Spleen (tissue), 11 donors: ENCODE results near the gene RBM17. TPM values are rescaled to one million over a fixed set of nuclear protein-coding genes. Genes with fewer than 3 reads are reported as not detected.
"Not testable (repeated sequence)": the region's sequence is repeated elsewhere in the genome, so short reads cannot be mapped to it uniquely, and the experiment has no call there.

ENCODE experiments used
- DNase-seq: peaks from one replicate; pipeline ENCODE4 v3.0.0-alpha.2; 2020
- H3K27ac ChIP-seq, 8 donors: fragments of 200-600 bp; sonication (generic) in 7 of 8; 1 replicate in 4 of 8; 2 replicates in 4 of 8; pipeline versions ENCODE4 v1.5.0 to v1.8.0; 2016 to 2021; ENCODE audit warnings: inconsistent platforms in 4 of 8, mild to moderate bottlenecking in 4 of 8, moderate library complexity in 1 of 8
- H3K27me3 ChIP-seq, 7 donors: fragments of 200-600 bp; sonication (generic) in 6 of 7; replicated peaks in 1 of 7; 1 replicate in 4 of 7; 2 replicates in 3 of 7; pipeline versions ENCODE4 v1.5.0 to v1.8.0; 2016 to 2021; ENCODE audit warnings: inconsistent platforms in 3 of 7, mild to moderate bottlenecking in 1 of 7
- H3K36me3 ChIP-seq, 6 donors: fragments of 200-600 bp; sonication (generic) in 5 of 6; 1 replicate in 4 of 6; 2 replicates in 2 of 6; pipeline versions ENCODE4 v1.5.0 to v1.8.0; 2016 to 2021; ENCODE audit warnings: inconsistent platforms in 2 of 6
- H3K4me1 ChIP-seq, 6 donors: fragments of 200-600 bp; sonication (generic) in 5 of 6; 1 replicate in 3 of 6; 2 replicates in 3 of 6; pipeline versions ENCODE4 v1.5.0 to v1.8.0; 2016 to 2021; ENCODE audit warnings: inconsistent platforms in 3 of 6
- H3K4me3 ChIP-seq, 8 donors: fragments of 200-600 bp; sonication (generic) in 7 of 8; 1 replicate in 4 of 8; 2 replicates in 4 of 8; pipeline versions ENCODE4 v1.5.0 to v1.8.0; 2016 to 2021; ENCODE audit warnings: inconsistent platforms in 4 of 8, mild to moderate bottlenecking in 4 of 8, moderate library complexity in 2 of 8
- H3K9me3 ChIP-seq, 8 donors: fragments of 200-600 bp; sonication (generic) in 7 of 8; 1 replicate in 4 of 8; 2 replicates in 4 of 8; pipeline versions ENCODE4 v1.5.0 to v1.8.0; 2016 to 2021; ENCODE audit warnings: inconsistent platforms in 4 of 8
- CTCF ChIP-seq, 11 experiments: fragments of 200-600 bp in 7 of 11; fragments of 450-650 bp in 4 of 11; sonication (generic) in 4 of 11; IDR thresholded peaks in 8 of 11; conservative IDR thresholded peaks in 3 of 11; 1 replicate in 7 of 11; 2 replicates in 4 of 11; pipeline versions ENCODE4 v1.4.0 to v1.8.0; 2016 to 2021; ENCODE audit warnings: antibody characterized with exemption in 11 of 11, inconsistent platforms in 4 of 11, mild to moderate bottlenecking in 1 of 11
- POLR2A ChIP-seq, 3 donors: fragments of 450-650 bp; IDR thresholded peaks; one replicate each; pipeline ENCODE4 v1.5.1; 2017; ENCODE audit warnings: antibody characterized with exemption in 3 of 3, mild to moderate bottlenecking in 1 of 3
- POLR2AphosphoS5 ChIP-seq, 3 donors: sonication (generic); formaldehyde crosslinking; IDR thresholded peaks; one replicate each; pipeline ENCODE4 v1.5.1; 2017; ENCODE audit warnings: antibody characterized with exemption in 3 of 3
- WGBS, 5 donors: extraction: QIAGEN DNeasy Blood & Tissue Kit in 3 of 5; methylation state at CpG; one replicate each; pipeline versions ENCODE4 v1.1.5 to v1.1.7; 2013 to 2018; 5-methylcytosine and 5-hydroxymethylcytosine counted together
- intact Hi-C: fragments of 100-400 bp; cut with DNase I; formaldehyde crosslinking; loops from one replicate; pipeline ENCODE4 v1.15.0; 2023; ENCODE audit warnings: low total_unique reads
- polyA plus RNA-seq, 3 donors: library from polyadenylated mRNA; stranded (reverse); fragments of 200-250 nt; gene quantifications; one replicate each; pipeline ENCODE4 v1.2.1, GENCODE V29; 2013
- total RNA-seq, 7 donors: library from RNA; depleted of rRNA in 3 of 7; stranded (reverse); fragments of >200 nt in 3 of 7; fragmentation: NEBNext Ultra II Directional in 4 of 7; extraction: Animal tissue kit (Norgen Biotek cat#: 25700) in 4 of 7; gene quantifications; one replicate each; pipeline versions ENCODE4 v1.1.0 to v1.2.1, GENCODE V29; 2016 to 2021
- donor health status: healthy with polysubstance abuse.
- donor health status: DM: no; HTN: no; CAD: no; lungs with moderate emphysema.
- donor health status: DM: no; HTN: no; CAD: no.
- donor health status: Bipolar disorder and iron deficiency.
- donor health status: healthy.
- donor health status: DM: no; HTN: no; CAD: no.
- donor health status: DM: yes; HTN: yes; CAD: no.

RBM17 gene
- total and polyA plus RNA-seq, 10 donors, result 63.1 to 140 (median 111) TPM

- no peaks in the 10 kb centered on the region for H3K9me3 ChIP-seq
- WGBS, 5 donors, result 16 to 26% (median 23%) methylated on average over 9 of the region's 9 CpGs
Measured at GRCh38 chr10:6124666-6125065, 35.8 kb downstream of the RBM17 start.

GRCh38 chr10:6127461-6127860 lies 38.6 kb downstream of the RBM17 start:
- DNase-seq, H3K4me3 ChIP-seq, H3K9me3 ChIP-seq, intact Hi-C loops, H3K36me3 ChIP-seq: not testable (repeated sequence)
- H3K27me3 ChIP-seq, result peaks cover 0 to 19% (median 0%) of the 10 kb centered on the region in 7 donors
- H3K4me1 ChIP-seq, result peaks cover 10 to 72% (median 48%) of the 10 kb centered on the region in 6 donors
- H3K27ac ChIP-seq, result peak overlapping the region in 3 of 8 donors; percentile 83 to 86 (median 85)

More at GRCh38 chr10:6124666-6125065, 35.8 kb downstream of the RBM17 start:
- Histone ChIP-seq H3K4me3 (peak overlapping the region in 1 of 8 donors; percentile 38), H3K4me1 (peaks cover 10 to 64% (median 45%) of the 10 kb centered on the region in 6 donors), H3K27me3 (peaks cover 0 to 19% (median 0%) of the 10 kb centered on the region in 7 donors), H3K27ac (peak overlapping the region in 7 of 8 donors; percentile 70 to 86 (median 81)), H3K36me3 (no peaks in the 10 kb centered on the region)
- DNase-seq, result no peak
- TF ChIP-seq POLR2A (IDR thresholded peaks at IDR 0.05) (peak in 1 of 3 donors; percentile 32), POLR2AphosphoS5 (IDR thresholded peaks at IDR 0.05) (peak in 2 of 3 donors; percentile 64 to 70), CTCF (IDR thresholded peaks at IDR 0.05 in 8 of 11, conservative IDR thresholded peaks at IDR 0.05 in 3 of 11) (no peak)
- intact Hi-C loops, result no loop called here

GRCh38 chr10:6128087-6128486 lies 39.3 kb downstream of the RBM17 start:
- H3K27ac ChIP-seq, result peak overlapping the region in 6 of 8 donors; percentile 12 to 85 (median 60)
- peaks cover 0 to 19% (median 0%) of the 10 kb centered on the region in 7 donors for H3K27me3 ChIP-seq
- H3K4me1 ChIP-seq, result peaks cover 10 to 72% (median 48%) of the 10 kb centered on the region in 6 donors
- no peak overlapping the region for H3K4me3 ChIP-seq
- DNase-seq, result no peak
- intact Hi-C loops, result no loop called here
- TF ChIP-seq CTCF (IDR thresholded peaks at IDR 0.05 in 8 of 11, conservative IDR thresholded peaks at IDR 0.05 in 3 of 11), result no peak
- TF ChIP-seq POLR2A (IDR thresholded peaks at IDR 0.05), result no peak
- no peak for TF ChIP-seq POLR2AphosphoS5 (IDR thresholded peaks at IDR 0.05)
- no peaks in the 10 kb centered on the region for H3K36me3 ChIP-seq
- 83 to 88% (median 85%) methylated on average over 5 to 8 of the region's 8 CpGs for WGBS, 5 donors
- H3K9me3 ChIP-seq, result no peaks in the 10 kb centered on the region

- Histone ChIP-seq H3K36me3 (no peaks in the 10 kb centered on the region), H3K27ac (peak overlapping the region in 7 of 8 donors; percentile 38 to 85 (median 58)), H3K4me3 (no peak overlapping the region), H3K4me1 (peaks cover 10 to 65% (median 46%) of the 10 kb centered on the region in 6 donors), H3K27me3 (peaks cover 0 to 19% (median 0%) of the 10 kb centered on the region in 7 donors), H3K9me3 (no peaks in the 10 kb centered on the region)
- intact Hi-C loops, result no loop called here
- WGBS, 5 donors, result 28 to 46% (median 33%) methylated on average over 15 of the region's 15 CpGs
- no peak for DNase-seq
- TF ChIP-seq POLR2AphosphoS5 (IDR thresholded peaks at IDR 0.05), result peak in 2 of 3 donors; percentile 76 to 80
- TF ChIP-seq POLR2A (IDR thresholded peaks at IDR 0.05), result no peak
- no peak for TF ChIP-seq CTCF (IDR thresholded peaks at IDR 0.05 in 8 of 11, conservative IDR thresholded peaks at IDR 0.05 in 3 of 11)
Measured at GRCh38 chr10:6128591-6129251, 39.9 kb downstream of the RBM17 start.
